Keratinocyte (primary cell): ENCODE data around the gene KRT73. TPM values are rescaled to one million over a fixed set of nuclear protein-coding genes. Genes with fewer than 3 reads are reported as not detected.

Source experiments
- DNase-seq: peaks from one replicate; pipeline ENCODE4 v3.0.0-alpha.2; 2011; ENCODE audit warnings: low read depth, missing footprints, low spot score
- FAIRE-seq: peaks from 2 replicates; lab custom pipeline; 2011; peaks lifted over from hg19 to GRCh38; lab: Jason Lieb, UNC
- H2AFZ ChIP-seq: 2 replicates; pipeline ENCODE4 v1.6.0; 2012; ENCODE audit warnings: low read length, control low read depth, inconsistent platforms; ENCODE audit not compliant: control insufficient read depth
- H3K27ac ChIP-seq: 2 replicates; pipeline ENCODE4 v1.5.1; 2011; ENCODE audit warnings: low read length; ENCODE audit not compliant: control insufficient read depth, insufficient read depth
- H3K27me3 ChIP-seq: 3 replicates; pipeline ENCODE4 v1.6.0; 2011; ENCODE audit warnings: low read length; ENCODE audit not compliant: control insufficient read depth, insufficient read depth; ENCODE audit errors: extremely low read depth
- H3K36me3 ChIP-seq, 2 experiments: 2 replicates in 1 of 2; 3 replicates in 1 of 2; pipeline ENCODE4 v1.5.1; 2011; ENCODE audit warnings: low read length in 2 of 2, mild to moderate bottlenecking in 1 of 2; ENCODE audit not compliant: control insufficient read depth in 2 of 2, insufficient read depth in 2 of 2; ENCODE audit errors: extremely low read depth in 1 of 2
- H3K4me1 ChIP-seq: 3 replicates; pipeline ENCODE4 v1.5.1; 2011; ENCODE audit warnings: low read length; ENCODE audit not compliant: control insufficient read depth, insufficient read depth; ENCODE audit errors: extremely low read depth
- H3K4me2 ChIP-seq: 3 replicates; pipeline ENCODE4 v1.6.0; 2011; ENCODE audit warnings: low read depth, low read length; ENCODE audit not compliant: control insufficient read depth, insufficient read depth; ENCODE audit errors: extremely low read depth
- H3K4me3 ChIP-seq, 3 experiments: fragments of 200-600 bp in 1 of 3; sonication (generic) in 1 of 3; 2 replicates in 2 of 3; 3 replicates in 1 of 3; pipeline ENCODE4 v1.5.1; 2011 to 2016; ENCODE audit warnings: low read length in 3 of 3, mild to moderate bottlenecking in 3 of 3, control low read depth in 2 of 3, inconsistent platforms in 1 of 3, low read depth in 1 of 3, mixed read lengths in 1 of 3, mixed run types in 1 of 3, moderate library complexity in 1 of 3; ENCODE audit not compliant: control insufficient read depth in 2 of 3, insufficient read depth in 2 of 3; ENCODE audit errors: extremely low read depth in 1 of 3
- H3K79me2 ChIP-seq: 2 replicates; pipeline ENCODE4 v1.6.0; 2012; ENCODE audit warnings: low read length; ENCODE audit not compliant: control insufficient read depth, insufficient read depth
- H3K9ac ChIP-seq: 3 replicates; pipeline ENCODE4 v1.6.0; 2011; ENCODE audit warnings: low read length; ENCODE audit not compliant: control insufficient read depth, insufficient read depth; ENCODE audit errors: extremely low read depth
- H3K9me1 ChIP-seq: 3 replicates; pipeline ENCODE4 v1.6.0; 2011; ENCODE audit warnings: low read length; ENCODE audit not compliant: control insufficient read depth, insufficient read depth; ENCODE audit errors: extremely low read depth
- H3K9me3 ChIP-seq: 2 replicates; pipeline ENCODE4 v1.5.1; 2012; ENCODE audit warnings: low read depth, low read length; ENCODE audit not compliant: control insufficient read depth
- H4K20me1 ChIP-seq: 3 replicates; pipeline ENCODE4 v1.6.0; 2011; ENCODE audit warnings: low read length; ENCODE audit not compliant: control insufficient read depth, insufficient read depth; ENCODE audit errors: extremely low read depth
- CTCF ChIP-seq, 3 experiments: IDR thresholded peaks in 1 of 3; conservative IDR thresholded peaks in 1 of 3; optimal IDR thresholded peaks in 1 of 3; 2 replicates in 2 of 3; 3 replicates in 1 of 3; pipeline versions ENCODE3 to v1.5.1; 2011; ENCODE audit warnings: low read length in 3 of 3, mild to moderate bottlenecking in 3 of 3, moderate library complexity in 2 of 3, control low read depth in 1 of 3, inconsistent platforms in 1 of 3; ENCODE audit not compliant: insufficient read depth in 2 of 3; ENCODE audit errors: extremely low read depth in 1 of 3
- EZH2 ChIP-seq: IDR thresholded peaks from one replicate; pipeline ENCODE4 v1.6.1; 2012; ENCODE audit warnings: inconsistent platforms, mild to moderate bottlenecking, low read length, moderate library complexity
- dilution Hi-C: fragments of 300-500 bp; cut with MboI; formaldehyde crosslinking; loops from one replicate; pipeline ENCODE4 v1.7.0; 2020; ENCODE audit warnings: low sequenced_read_pairs; ENCODE audit not compliant: extremely low pct_ligation_motif_present
- polyA plus RNA-seq, 5 experiments: library from polyadenylated mRNA; depleted of rRNA in 3 of 5; stranded (reverse) in 3 of 5; stranded (forward) in 1 of 5; unstranded in 1 of 5; fragments of >200 nt; gene quantifications; 1 replicate in 1 of 5; 2 replicates in 3 of 5; 3 replicates in 1 of 5; pipeline versions ENCODE4 v1.2.1 to v1.2.3, GENCODE V29; 2011 to 2012; ENCODE audit warnings: missing spikeins in 2 of 5, low read depth in 1 of 5, low replicate concordance in 1 of 5

KRT73 gene
- polyA plus RNA-seq, 1 donor (not counting 4 experiments of a cell fraction or from before 2014, with no cell fraction given) = 0.03 TPM

GRCh38 chr12:52648012-52648550 is 29.7 kb upstream of the KRT73 start:
- no peaks in the 10 kb centered on the region for H4K20me1 ChIP-seq
- TF ChIP-seq EZH2 (no peak), CTCF (optimal IDR thresholded peaks at IDR 0.05 in 1 of 3, IDR thresholded peaks at IDR 0.05 in 1 of 3, conservative IDR thresholded peaks at IDR 0.05 in 1 of 3; ENCODE audit: extremely low read depth in 1 of 3, insufficient read depth in 2 of 3, low read length in 3 of 3) (no peak)
- peaks cover 14% of the 10 kb centered on the region for H3K27me3 ChIP-seq
- no peaks in the 10 kb centered on the region for H3K79me2 ChIP-seq
- H2AFZ ChIP-seq = no peak overlapping the region
- dilution Hi-C loops = no loop called here
- H3K9me1 ChIP-seq = no peaks in the 10 kb centered on the region
- H3K9ac ChIP-seq = no peak overlapping the region
- H3K27ac ChIP-seq = no peak overlapping the region
- FAIRE-seq (no peak), DNase-seq (no peak)
- H3K4me2 ChIP-seq = no peak overlapping the region
- H3K4me3 ChIP-seq = no peak overlapping the region
- H3K9me3 ChIP-seq = peaks cover 2% of the 10 kb centered on the region
- H3K4me1 ChIP-seq = peaks cover 5% of the 10 kb centered on the region
- H3K36me3 ChIP-seq = no peaks in the 10 kb centered on the region

GRCh38 chr12:52647601-52648000 is 29.2 kb upstream of the KRT73 start:
- Histone ChIP-seq H3K9me3 (peaks cover 2% of the 10 kb centered on the region), H3K4me1 (peaks cover 5% of the 10 kb centered on the region)

More at GRCh38 chr12:52647601-52648000, 29.2 kb upstream of the KRT73 start:
- Histone ChIP-seq H3K4me2 (no peak overlapping the region), H3K9ac (no peak overlapping the region), H3K9me1 (no peaks in the 10 kb centered on the region), H4K20me1 (no peaks in the 10 kb centered on the region), H3K4me3 (no peak overlapping the region), H3K79me2 (no peaks in the 10 kb centered on the region), H2AFZ (no peak overlapping the region), H3K27me3 (peaks cover 14% of the 10 kb centered on the region), H3K27ac (no peak overlapping the region), H3K36me3 (no peaks in the 10 kb centered on the region)
- DNase-seq = no peak
- FAIRE-seq = no peak
- dilution Hi-C loops = no loop called here
- no peak for TF ChIP-seq CTCF (optimal IDR thresholded peaks at IDR 0.05 in 1 of 3, IDR thresholded peaks at IDR 0.05 in 1 of 3, conservative IDR thresholded peaks at IDR 0.05 in 1 of 3; ENCODE audit: extremely low read depth in 1 of 3, insufficient read depth in 2 of 3, low read length in 3 of 3)
- TF ChIP-seq EZH2 = no peak
